Adipocyte (in vitro differentiated cells): ENCODE results near the gene THBS2.

Source experiments
- DNase-seq: peaks from one replicate; pipeline ENCODE4 v3.0.0-alpha.2; 2015; ENCODE audit warnings: low read depth
- H3K27me3 ChIP-seq: replicated peaks from 2 replicates; pipeline ENCODE4 v1.7.0; 2013; ENCODE audit warnings: mild to moderate bottlenecking, low read length, moderate library complexity; ENCODE audit not compliant: control insufficient read depth, insufficient read depth
- H3K36me3 ChIP-seq: 2 replicates; pipeline ENCODE4 v1.7.0; 2013; ENCODE audit warnings: low read length, mild to moderate bottlenecking, moderate library complexity; ENCODE audit not compliant: control insufficient read depth, insufficient read depth, severe bottlenecking
- H3K4me1 ChIP-seq: 2 replicates; pipeline ENCODE4 v1.7.0; 2013; ENCODE audit warnings: mild to moderate bottlenecking, low read length, moderate library complexity; ENCODE audit not compliant: control insufficient read depth, insufficient read depth
- H3K4me3 ChIP-seq: 2 replicates; pipeline ENCODE4 v1.7.0; 2013; ENCODE audit warnings: mild to moderate bottlenecking, low read length, moderate library complexity
- H3K9ac ChIP-seq: 2 replicates; pipeline ENCODE4 v1.7.0; 2013; ENCODE audit warnings: mild to moderate bottlenecking, low read length, moderate library complexity
- H3K9me3 ChIP-seq: 2 replicates; pipeline ENCODE4 v1.7.0; 2013; ENCODE audit warnings: mild to moderate bottlenecking, low read length, moderate library complexity; ENCODE audit not compliant: control insufficient read depth

THBS2 gene

DNA sequence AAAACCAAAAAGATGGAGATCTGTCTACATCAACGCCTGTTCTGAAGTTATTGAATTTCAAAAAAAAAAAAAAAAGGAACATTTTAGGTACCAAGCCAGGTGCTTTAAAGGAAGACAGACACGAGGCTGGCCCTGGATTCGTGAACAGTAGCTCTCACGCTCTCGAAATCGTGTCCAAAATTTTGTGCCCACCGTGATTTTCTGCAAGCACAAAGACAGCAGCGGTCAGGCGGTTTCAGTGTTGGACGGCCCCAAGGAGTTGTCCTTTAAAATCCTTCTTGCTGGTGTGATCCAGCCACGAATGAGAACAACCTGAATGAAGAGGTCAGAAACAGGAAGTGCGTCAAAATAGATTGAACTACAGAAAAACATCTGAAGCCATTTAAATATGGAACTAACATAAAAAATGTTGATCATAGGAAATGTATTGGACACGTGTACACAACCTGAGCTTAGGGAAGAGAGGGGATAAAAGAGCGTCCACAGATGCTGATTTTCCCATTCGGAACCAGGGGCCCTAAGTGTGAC is 78.2 kb downstream of the THBS2 start:
- no peak for DNase-seq

DNA sequence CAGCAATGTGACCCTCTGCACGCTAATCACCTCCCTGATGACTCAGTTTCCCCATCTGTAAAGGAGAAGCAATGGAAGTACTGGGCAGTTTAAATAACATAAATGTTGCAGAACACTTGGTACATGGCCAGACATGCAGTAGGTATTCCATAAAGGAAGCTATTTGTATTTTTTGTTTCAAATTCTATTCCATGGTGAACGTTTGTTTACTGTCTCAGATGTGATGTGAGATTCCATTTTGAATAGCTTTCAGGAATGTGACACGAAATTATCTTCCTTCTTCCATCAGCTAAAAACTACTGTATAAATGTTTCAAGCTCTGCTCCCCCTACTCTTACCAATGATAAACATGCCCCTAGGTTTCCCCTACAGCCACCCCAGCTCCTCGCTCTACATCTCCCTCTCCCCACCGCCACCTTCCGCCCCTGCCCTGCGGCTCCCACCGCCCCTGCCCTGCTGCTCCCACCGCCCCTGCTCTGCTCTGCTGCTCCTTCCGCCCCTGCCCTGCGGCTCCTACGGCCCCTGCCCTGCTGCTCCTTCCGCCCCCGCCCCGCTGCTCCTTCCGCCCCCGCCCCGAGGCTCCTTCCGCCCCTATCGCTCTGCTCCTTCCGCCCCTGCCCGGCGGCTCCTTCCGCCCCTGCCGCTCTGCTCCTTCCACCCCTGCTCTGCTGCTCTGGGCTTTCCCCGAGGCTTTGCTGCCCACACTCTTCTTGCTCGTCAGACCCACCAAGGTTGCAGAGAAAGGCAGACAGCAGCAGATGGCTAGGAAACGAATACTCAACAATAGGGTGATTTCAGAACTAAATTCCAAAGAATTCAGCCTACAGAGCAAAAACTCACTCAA is 78.9 kb downstream of the THBS2 start:
- Histone ChIP-seq H3K4me3 (no peak overlapping the region), H3K27me3 (no peaks in the 10 kb centered on the region), H3K9ac (no peak overlapping the region), H3K9me3 (no peaks in the 10 kb centered on the region), H3K4me1 (peaks cover 7% of the 10 kb centered on the region), H3K36me3 (no peaks in the 10 kb centered on the region)
- DNase-seq, result no peak

More for the DNA sequence above, 78.2 kb downstream of the THBS2 start:
- Histone ChIP-seq H3K36me3 (no peaks in the 10 kb centered on the region), H3K27me3 (no peaks in the 10 kb centered on the region), H3K9me3 (no peaks in the 10 kb centered on the region), H3K4me3 (no peak overlapping the region), H3K9ac (no peak overlapping the region), H3K4me1 (peaks cover 7% of the 10 kb centered on the region)

DNA sequence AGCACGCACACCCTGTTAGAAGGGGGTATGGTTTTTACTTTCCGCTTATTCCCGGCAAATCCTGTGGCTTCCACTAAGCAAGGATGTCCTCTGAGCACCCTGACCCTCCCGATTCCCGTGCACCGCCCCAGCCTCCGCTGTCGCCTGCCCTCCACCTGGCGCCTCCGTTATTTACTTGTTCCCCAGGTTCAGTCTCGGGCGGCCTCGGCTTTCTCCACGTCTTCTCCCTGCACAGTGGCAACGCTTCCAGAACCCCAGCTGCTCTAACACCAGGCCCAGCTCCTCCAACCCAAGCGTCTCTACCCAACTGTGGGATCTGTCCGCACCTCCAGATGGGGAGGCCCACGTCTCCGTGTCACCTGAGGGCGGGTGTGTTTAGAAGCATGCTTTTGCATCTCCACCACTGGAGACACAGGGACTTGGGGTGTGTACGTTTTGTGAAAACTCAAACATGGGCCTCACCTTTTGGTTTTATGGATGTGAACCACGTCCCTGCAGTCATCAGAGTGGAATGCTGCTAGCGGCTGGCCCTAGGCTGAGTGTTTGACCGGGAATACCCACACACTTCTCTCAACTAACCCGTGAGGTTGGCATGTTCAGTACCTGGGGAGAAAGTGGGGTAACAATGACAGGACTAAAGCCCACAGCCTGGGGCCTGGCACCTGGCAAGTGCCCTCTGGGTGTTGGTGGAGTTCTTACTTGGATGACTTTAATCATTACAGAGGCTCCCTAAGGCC is 79.9 kb downstream of the THBS2 start:
- Histone ChIP-seq H3K27me3 (no peaks in the 10 kb centered on the region), H3K4me3 (no peak overlapping the region), H3K9me3 (no peaks in the 10 kb centered on the region), H3K36me3 (no peaks in the 10 kb centered on the region), H3K4me1 (peaks cover 7% of the 10 kb centered on the region), H3K9ac (no peak overlapping the region)
- no peak for DNase-seq

DNA sequence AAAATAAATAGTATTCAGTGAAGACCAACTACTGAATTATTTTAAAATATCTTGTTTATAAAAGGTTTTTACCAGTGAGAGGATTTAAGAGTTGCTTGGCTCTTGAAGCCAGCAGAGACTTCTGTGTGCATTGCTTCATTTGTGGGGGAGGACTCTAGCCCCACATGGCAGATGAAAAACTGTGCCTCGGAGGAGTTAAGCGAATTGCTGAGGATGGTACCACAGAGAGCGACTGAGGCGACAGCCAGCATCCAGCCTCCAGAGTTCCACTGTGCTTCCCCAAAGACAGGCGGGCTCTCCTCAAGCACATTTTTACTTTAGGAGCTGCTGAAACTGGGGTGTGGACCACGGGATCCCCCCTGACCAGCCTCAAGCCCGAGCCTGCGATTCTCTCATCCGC is 80.7 kb downstream of the THBS2 start:
- Histone ChIP-seq H3K9me3 (no peaks in the 10 kb centered on the region), H3K9ac (no peak overlapping the region)

DNA sequence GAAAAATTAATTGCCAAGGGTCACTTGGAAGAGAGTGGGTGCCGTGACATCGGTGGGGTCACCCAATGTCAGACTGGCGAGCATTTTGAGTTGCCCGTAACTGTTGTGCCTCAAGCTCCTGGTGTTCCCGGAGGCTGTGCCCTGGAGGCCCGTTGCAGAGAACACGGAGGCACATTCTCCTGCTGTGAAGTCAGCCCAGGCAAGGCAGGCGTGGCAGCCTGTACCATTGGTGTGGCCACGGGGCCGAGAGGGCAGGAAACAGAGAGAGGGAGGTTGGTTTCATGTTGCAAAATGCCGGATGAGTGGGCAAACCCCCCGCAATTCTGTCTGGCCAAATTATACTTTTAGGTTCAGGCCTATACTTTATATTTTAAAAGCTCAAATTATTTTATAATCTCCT is 81.2 kb downstream of the THBS2 start:
- Histone ChIP-seq H3K27me3 (no peaks in the 10 kb centered on the region), H3K36me3 (no peaks in the 10 kb centered on the region), H3K9ac (peak overlapping the region; percentile 32), H3K4me1 (peaks cover 7% of the 10 kb centered on the region), H3K9me3 (no peaks in the 10 kb centered on the region), H3K4me3 (no peak overlapping the region)
- peak; percentile 95 for DNase-seq

More for the DNA sequence above, 80.7 kb downstream of the THBS2 start:
- Histone ChIP-seq H3K36me3 (no peaks in the 10 kb centered on the region), H3K4me3 (no peak overlapping the region), H3K4me1 (peaks cover 7% of the 10 kb centered on the region), H3K27me3 (no peaks in the 10 kb centered on the region)
- DNase-seq, result no peak

DNA sequence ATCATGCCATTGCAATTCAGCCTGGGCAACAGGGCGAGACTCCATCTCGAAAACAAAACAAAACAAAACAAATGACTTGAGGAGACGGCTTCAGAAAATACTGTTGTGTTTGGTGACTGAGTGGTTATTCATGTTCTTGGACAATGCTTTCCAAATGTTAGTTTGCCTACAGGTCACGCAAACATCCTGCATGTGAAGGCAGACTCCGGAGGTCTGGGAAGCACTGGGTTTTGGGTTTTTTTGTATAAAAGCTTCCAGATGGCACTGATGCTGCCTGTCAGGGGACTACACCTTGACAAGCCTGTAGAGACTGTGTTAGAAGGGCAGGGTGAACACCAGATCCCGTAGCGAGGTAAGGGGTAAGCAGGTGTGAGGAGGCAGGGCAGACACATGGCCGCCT is 81.7 kb downstream of the THBS2 start:
- H3K9ac ChIP-seq, result peak overlapping the region; percentile 32
- DNase-seq, result peak; percentile 72
- peaks cover 7% of the 10 kb centered on the region for H3K4me1 ChIP-seq
- H3K36me3 ChIP-seq, result no peaks in the 10 kb centered on the region
- H3K9me3 ChIP-seq, result no peaks in the 10 kb centered on the region
- H3K4me3 ChIP-seq, result no peak overlapping the region
- no peaks in the 10 kb centered on the region for H3K27me3 ChIP-seq

DNA sequence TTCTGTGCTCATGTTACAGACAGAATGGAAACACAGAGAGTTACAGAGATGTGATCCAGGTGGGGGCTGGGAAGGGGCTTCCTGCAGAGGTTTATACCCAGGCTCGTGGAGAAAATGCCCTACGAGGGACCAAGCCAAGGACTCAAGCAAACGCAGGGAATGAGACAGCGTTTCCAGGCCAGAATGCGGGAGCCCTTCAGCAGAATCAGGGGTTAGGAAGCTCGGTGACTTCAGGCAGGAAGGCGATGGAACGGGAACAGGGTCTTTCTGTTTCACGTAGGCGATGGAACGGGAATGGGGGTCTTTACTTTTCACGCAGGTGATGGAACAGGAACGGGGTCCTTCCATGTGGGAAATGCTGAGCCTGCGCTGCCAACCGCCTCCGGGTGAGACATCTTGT is 82.6 kb downstream of the THBS2 start:
- DNase-seq, result no peak
- Histone ChIP-seq H3K4me3 (no peak overlapping the region), H3K36me3 (no peaks in the 10 kb centered on the region)

DNA sequence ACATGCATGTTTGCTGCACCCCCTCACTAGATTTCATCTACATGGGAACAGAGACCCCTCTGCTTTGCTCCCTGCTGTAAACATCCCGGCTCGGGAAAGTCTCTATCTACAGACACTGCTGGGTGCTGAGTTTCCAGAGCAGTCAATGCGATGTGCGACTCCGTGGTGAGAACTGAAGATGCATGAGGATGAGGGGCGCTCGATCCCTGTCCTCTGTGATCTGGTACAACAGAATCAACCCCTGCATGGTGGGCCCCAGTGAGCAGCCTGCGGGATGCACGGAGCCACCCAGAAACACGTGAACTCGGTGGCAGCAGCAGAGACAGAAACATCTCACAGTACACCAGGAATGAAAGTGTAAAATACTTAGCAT is 83.1 kb downstream of the THBS2 start:
- Histone ChIP-seq H3K36me3 (no peaks in the 10 kb centered on the region), H3K27me3 (no peaks in the 10 kb centered on the region), H3K9me3 (no peaks in the 10 kb centered on the region), H3K9ac (no peak overlapping the region), H3K4me1 (peaks cover 7% of the 10 kb centered on the region), H3K4me3 (no peak overlapping the region)
- no peak for DNase-seq

More for the DNA sequence above, 82.6 kb downstream of the THBS2 start:
- no peak overlapping the region for H3K9ac ChIP-seq
- no peaks in the 10 kb centered on the region for H3K9me3 ChIP-seq
- peaks cover 7% of the 10 kb centered on the region for H3K4me1 ChIP-seq
- no peaks in the 10 kb centered on the region for H3K27me3 ChIP-seq

DNA sequence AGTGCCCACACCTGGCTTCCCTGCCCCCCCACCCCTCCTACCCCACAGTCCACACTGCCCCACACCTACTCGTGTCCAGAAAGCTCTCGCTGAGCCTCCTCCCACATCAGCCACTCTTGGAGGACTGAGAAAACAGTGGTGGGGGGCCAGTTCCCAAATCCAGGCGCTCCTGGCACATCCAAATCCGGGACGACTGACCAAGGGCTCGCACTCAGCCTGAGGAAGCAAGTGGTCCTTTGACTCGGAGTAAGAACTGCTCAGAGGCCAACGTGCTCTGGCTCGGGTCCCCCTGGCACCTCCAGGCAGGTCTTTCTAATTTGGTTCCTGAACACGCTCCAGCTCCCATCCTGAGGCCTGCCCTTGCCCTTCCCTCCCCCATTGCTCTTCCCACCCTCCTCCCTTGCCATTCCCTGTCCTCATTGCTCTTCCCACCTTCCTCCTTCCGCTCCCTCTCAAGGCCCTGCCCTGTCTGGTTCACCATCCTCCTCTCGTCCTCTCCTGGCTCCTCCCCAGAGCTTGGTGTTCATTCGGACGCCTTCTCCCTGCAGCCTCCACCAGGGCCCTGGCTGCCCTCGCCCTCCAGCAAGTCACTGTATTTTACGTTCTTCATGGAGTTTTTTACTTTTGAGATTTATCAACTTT is 83.6 kb downstream of the THBS2 start:
- Histone ChIP-seq H3K4me1 (peaks cover 7% of the 10 kb centered on the region), H3K4me3 (no peak overlapping the region), H3K9me3 (no peaks in the 10 kb centered on the region), H3K27me3 (no peaks in the 10 kb centered on the region), H3K9ac (no peak overlapping the region), H3K36me3 (no peaks in the 10 kb centered on the region)
- no peak for DNase-seq

DNA sequence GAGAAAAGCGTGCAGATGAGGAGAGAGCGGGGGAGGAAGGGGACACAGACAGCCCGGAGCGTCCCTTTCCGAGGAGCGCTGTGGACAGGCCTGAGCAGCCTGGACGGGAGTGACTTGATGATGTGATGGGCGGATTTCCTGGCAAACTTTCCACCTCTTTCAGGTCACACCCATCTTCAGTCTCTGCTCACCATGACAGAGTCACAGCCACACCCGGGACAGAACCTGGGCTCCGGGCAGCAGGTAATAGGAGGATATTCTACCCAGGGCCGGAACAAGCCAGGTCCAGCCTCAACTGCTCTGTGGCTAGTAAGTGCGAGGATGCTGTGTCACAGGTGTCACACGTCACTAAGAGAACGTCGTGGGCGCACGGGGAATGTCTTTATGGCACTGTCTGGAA is 84.3 kb downstream of the THBS2 start:
- DNase-seq, result no peak
- H3K4me3 ChIP-seq, result no peak overlapping the region
- no peaks in the 10 kb centered on the region for H3K36me3 ChIP-seq
- H3K27me3 ChIP-seq, result no peaks in the 10 kb centered on the region
- peaks cover 7% of the 10 kb centered on the region for H3K4me1 ChIP-seq
- no peaks in the 10 kb centered on the region for H3K9me3 ChIP-seq
- no peak overlapping the region for H3K9ac ChIP-seq

DNA sequence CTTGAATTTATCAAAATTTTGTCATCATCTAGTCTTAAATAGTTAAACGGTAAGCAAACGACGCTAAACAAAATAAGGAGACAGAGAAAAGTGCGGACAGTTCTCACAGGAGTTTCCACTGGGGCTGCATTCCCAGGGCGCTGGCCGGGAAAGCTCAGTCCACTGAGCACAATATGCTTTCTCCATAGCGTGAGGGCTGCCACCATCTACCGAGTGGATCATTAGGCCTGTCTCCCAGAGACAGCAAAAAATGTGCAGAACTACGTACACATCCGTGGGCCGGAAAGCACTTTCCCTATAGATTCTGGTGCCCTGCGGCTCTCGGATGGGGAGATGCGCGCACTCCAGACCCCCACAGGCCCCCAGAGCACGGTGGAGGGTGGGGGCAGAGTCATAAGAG is 84.9 kb downstream of the THBS2 start:
- Histone ChIP-seq H3K9me3 (no peaks in the 10 kb centered on the region), H3K36me3 (no peaks in the 10 kb centered on the region), H3K4me3 (no peak overlapping the region), H3K4me1 (peaks cover 7% of the 10 kb centered on the region), H3K9ac (no peak overlapping the region), H3K27me3 (no peaks in the 10 kb centered on the region)
- no peak for DNase-seq
